SW 1271 (cell line): ENCODE data around the gene SERGEF.

Experiments used
- DNase-seq, 2 experiments: peaks; one replicate each; lab custom pipeline; 2025; lab: John Stamatoyannopoulos, UW

The SERGEF gene

GRCh38 chr11:17770917-17771316 lies 241.9 kb downstream of the SERGEF start:
- no peak for DNase-seq

- DNase-seq, result no peak
Observed at GRCh38 chr11:17770048-17770652, 242.7 kb downstream of the SERGEF start.

GRCh38 chr11:17769218-17769617 lies 243.6 kb downstream of the SERGEF start:
- no peak for DNase-seq

- no peak for DNase-seq
Observed at GRCh38 chr11:17768547-17768946, 244.3 kb downstream of the SERGEF start.

- DNase-seq, result no peak
Observed at GRCh38 chr11:17767914-17768313, 244.9 kb downstream of the SERGEF start.

GRCh38 chr11:17767301-17767885 lies 245.5 kb downstream of the SERGEF start:
- DNase-seq, result no peak

GRCh38 chr11:17766590-17766989 lies 246.3 kb downstream of the SERGEF start:
- DNase-seq, result no peak

GRCh38 chr11:17766073-17766359 lies 246.8 kb downstream of the SERGEF start:
- DNase-seq, result no peak

GRCh38 chr11:17765356-17766072 lies 247.3 kb downstream of the SERGEF start:
- no peak for DNase-seq

- no peak for DNase-seq
Observed at GRCh38 chr11:17764446-17765218, 248.2 kb downstream of the SERGEF start.

- DNase-seq, result no peak
Observed at GRCh38 chr11:17763703-17764102, 249.1 kb downstream of the SERGEF start.

GRCh38 chr11:17763244-17763643 lies 249.6 kb downstream of the SERGEF start:
- no peak for DNase-seq

- DNase-seq, result no peak
Observed at GRCh38 chr11:17762309-17762974, 250.4 kb downstream of the SERGEF start.

GRCh38 chr11:17760102-17761029 lies 252.5 kb downstream of the SERGEF start:
- peak; percentile 5 to 30 for DNase-seq

- DNase-seq, result no peak
Observed at GRCh38 chr11:17755891-17756290, 257.0 kb downstream of the SERGEF start.

- DNase-seq, result no peak
Observed at GRCh38 chr11:17753641-17754040, 259.2 kb downstream of the SERGEF start.

- DNase-seq, result no peak
Observed at GRCh38 chr11:17753153-17753552, 259.7 kb downstream of the SERGEF start.

- DNase-seq, result no peak
Observed at GRCh38 chr11:17752144-17752543, 260.7 kb downstream of the SERGEF start.

- DNase-seq, result no peak
Observed at GRCh38 chr11:17751558-17751957, 261.3 kb downstream of the SERGEF start.

- DNase-seq, result no peak
Observed at GRCh38 chr11:17750801-17751165, 262.1 kb downstream of the SERGEF start.
